ENCODE results near the gene SLC43A2.
A peak's percentile ranks its signal among the peaks of the same experiment; 100 is the strongest.

Gene SLC43A2

GRCh38 chr17:1649844-1650501 lies 21.3 kb upstream of the SLC43A2 start, which contains the start of gene RILP (continued):
- TF ChIP-seq ZBTB11 (tag by site-specific recombination; conservative IDR thresholded peaks at IDR 0.05; ENCODE audit: low read depth) (no peak), ZNF16 (tag by site-specific recombination; IDR thresholded peaks at IDR 0.05; ENCODE audit: low read depth) (no peak), ZNF280C (tag by site-specific recombination; IDR thresholded peaks at IDR 0.05) (no peak), ZBTB26 (tag by site-specific recombination; optimal IDR thresholded peaks at IDR 0.05) (no peak), ZNF423 (tag by site-specific recombination; IDR thresholded peaks at IDR 0.05) (no peak), ZNF747 (tag by site-specific recombination; IDR thresholded peaks at IDR 0.05) (no peak), ZNF114 (tag by site-specific recombination; IDR thresholded peaks at IDR 0.05) (no peak), PRDM4 (tag by site-specific recombination; IDR thresholded peaks at IDR 0.05) (peak; percentile 88), ZNF768 (tag by site-specific recombination; IDR thresholded peaks at IDR 0.05) (no peak), ZNF248 (tag by site-specific recombination; IDR thresholded peaks at IDR 0.05) (no peak), ZFP41 (tag by site-specific recombination; IDR thresholded peaks at IDR 0.05; ENCODE audit: borderline replicate concordance) (no peak), MEIS1 (CRISPR knock-in tag; IDR thresholded peaks at IDR 0.05; ENCODE audit: borderline replicate concordance) (no peak), KLF8 (tag by site-specific recombination; IDR thresholded peaks at IDR 0.05) (peak; percentile 37; the same call in 1 of the 2 replicates), ZNF335 (tag by site-specific recombination; conservative IDR thresholded peaks at IDR 0.05) (no peak), ZNF175 (tag by site-specific recombination; IDR thresholded peaks at IDR 0.05) (no peak), PRDM1 (tag by site-specific recombination; IDR thresholded peaks at IDR 0.05) (no peak), ZNF449 (tag by site-specific recombination; IDR thresholded peaks at IDR 0.05) (no peak; the same call in 1 of the 2 replicates), ZNF311 (tag by site-specific recombination; IDR thresholded peaks at IDR 0.05; ENCODE audit: borderline replicate concordance) (no peak), ZNF132 (tag by site-specific recombination; IDR thresholded peaks at IDR 0.05; ENCODE audit: borderline replicate concordance) (no peak), KLF1 (tag by site-specific recombination; IDR thresholded peaks at IDR 0.05) (peak; percentile 97), ZNF148 (tag by site-specific recombination; IDR thresholded peaks at IDR 0.05; ENCODE audit: borderline replicate concordance) (no peak), ZBTB8A (tag by site-specific recombination; IDR thresholded peaks at IDR 0.05) (peak; percentile 75), HIC1 (tag by site-specific recombination; IDR thresholded peaks at IDR 0.05) (peak; percentile 39; the same call in 1 of the 2 replicates)
